Neural cell (in vitro differentiated cells): ENCODE data around the gene PTPRO. TPM values are rescaled to one million over a fixed set of nuclear protein-coding genes. Genes with fewer than 3 reads are reported as not detected.

ENCODE experiments used
- H2AFZ ChIP-seq: fragments of 200-600, 300-800 bp; sonication (generic), shearing (Covaris generic); 2 replicates; pipeline ENCODE4 v1.6.0; 2014; ENCODE audit warnings: low read depth, mild to moderate bottlenecking, antibody characterized with exemption, low read length, moderate library complexity
- H3F3A ChIP-seq: fragments of 200-600 bp; shearing (Covaris generic); 2 replicates; pipeline ENCODE4 v1.6.1; 2016; ENCODE audit warnings: mild to moderate bottlenecking, moderate library complexity, mixed read lengths, antibody characterized with exemption, low read length; ENCODE audit not compliant: insufficient read depth, poor library complexity, severe bottlenecking
- H3K27ac ChIP-seq: fragments of 200-600, 300-800 bp; sonication (generic), shearing (Covaris generic); 2 replicates; pipeline ENCODE4 v1.5.1; 2014; ENCODE audit warnings: mild to moderate bottlenecking, low read length, moderate library complexity
- H3K27me3 ChIP-seq: fragments of 300-800, 200-600 bp; sonication (generic), shearing (Covaris generic); 2 replicates; pipeline ENCODE4 v1.6.0; 2014; ENCODE audit warnings: mild to moderate bottlenecking, low read depth, low read length, moderate library complexity; ENCODE audit not compliant: insufficient read depth
- H3K36me3 ChIP-seq: fragments of 300-800, 200-600 bp; sonication (generic), shearing (Covaris generic); 2 replicates; pipeline ENCODE4 v1.5.1; 2014; ENCODE audit warnings: mild to moderate bottlenecking, antibody characterized with exemption, low read length, moderate library complexity; ENCODE audit not compliant: insufficient read depth
- H3K4me2 ChIP-seq: fragments of 300-800, 200-600 bp; sonication (generic), shearing (Covaris generic); 2 replicates; pipeline ENCODE4 v1.6.0; 2014; ENCODE audit warnings: mild to moderate bottlenecking, low read length
- H3K4me3 ChIP-seq: fragments of 300-800, 200-600 bp; sonication (generic), shearing (Covaris generic); 2 replicates; pipeline ENCODE4 v1.5.1; 2014; ENCODE audit warnings: mild to moderate bottlenecking, low read length, moderate library complexity
- H3K79me2 ChIP-seq: fragments of 200-600 bp; shearing (Covaris generic); replicated peaks from 2 replicates; pipeline ENCODE4 v1.6.0; 2014; ENCODE audit warnings: mild to moderate bottlenecking, low read length, moderate library complexity; ENCODE audit not compliant: insufficient read depth
- H3K9ac ChIP-seq: fragments of 300-800, 200-600 bp; sonication (generic), shearing (Covaris generic); 2 replicates; pipeline ENCODE4 v1.6.1; 2016; ENCODE audit warnings: mild to moderate bottlenecking, low read length, mixed read lengths
- H3K9me2 ChIP-seq: fragments of 200-600 bp; shearing (Covaris generic); 2 replicates; pipeline ENCODE4 v1.6.1; 2016; ENCODE audit warnings: mild to moderate bottlenecking, low read length, mixed read lengths; ENCODE audit not compliant: insufficient read depth
- H3K9me3 ChIP-seq: fragments of 200-600, 300-800 bp; sonication (generic), shearing (Covaris generic); 2 replicates; pipeline ENCODE4 v1.6.1; 2016; ENCODE audit warnings: mild to moderate bottlenecking, mixed run types, low read length, moderate library complexity, mixed read lengths
- H4K20me1 ChIP-seq: fragments of 200-600 bp; shearing (Covaris generic); 2 replicates; pipeline ENCODE4 v1.6.1; 2016; ENCODE audit warnings: mild to moderate bottlenecking, mixed run types; ENCODE audit not compliant: insufficient read depth
- EP300 ChIP-seq: fragments of 450-650 bp; conservative IDR thresholded peaks from 2 replicates; pipeline ENCODE4 v1.6.1; 2014; ENCODE audit warnings: antibody characterized with exemption, mild to moderate bottlenecking, moderate library complexity; ENCODE audit not compliant: poor library complexity, severe bottlenecking
- EZH2 ChIP-seq: fragments of 200-600, 300-800 bp; shearing (Covaris generic), sonication (generic); IDR thresholded peaks from 2 replicates; pipeline ENCODE4 v1.6.1; 2014; ENCODE audit warnings: antibody characterized with exemption, low read length, borderline replicate concordance, mild to moderate bottlenecking; ENCODE audit not compliant: insufficient read depth, poor library complexity, severe bottlenecking
- MXI1 ChIP-seq: fragments of 450-650 bp; conservative IDR thresholded peaks from 2 replicates; pipeline ENCODE4 v1.6.1; 2014; ENCODE audit warnings: antibody characterized with exemption, mild to moderate bottlenecking; ENCODE audit not compliant: poor library complexity, severe bottlenecking
- POLR2AphosphoS5 ChIP-seq: IDR thresholded peaks from 2 replicates; pipeline ENCODE4 v1.6.1; 2012
- RAD21 ChIP-seq: fragments of 450-650 bp; conservative IDR thresholded peaks from 2 replicates; pipeline ENCODE4 v1.6.1; 2014; ENCODE audit warnings: antibody characterized with exemption, mild to moderate bottlenecking, moderate library complexity
- SMC3 ChIP-seq: fragments of 450-650 bp; conservative IDR thresholded peaks from 2 replicates; pipeline ENCODE4 v1.6.1; 2014; ENCODE audit warnings: antibody characterized with exemption, mild to moderate bottlenecking, moderate library complexity; ENCODE audit not compliant: poor library complexity
- TAF1 ChIP-seq: IDR thresholded peaks from 2 replicates; pipeline ENCODE4 v1.6.1; 2012; ENCODE audit warnings: low read depth
- polyA plus RNA-seq: library from polyadenylated mRNA; depleted of rRNA; stranded (reverse); fragments of >200 nt; gene quantifications from 2 replicates; pipeline ENCODE4 v1.2.3, GENCODE V29; 2014
- TF ChIP-seq, protein P1 (sequence below): fragments of 450-650 bp; IDR thresholded peaks from 2 replicates; pipeline ENCODE4 v1.5.1; 2014; ENCODE audit warnings: antibody characterized with exemption, mild to moderate bottlenecking, moderate library complexity; ENCODE audit not compliant: poor library complexity, severe bottlenecking
- TF ChIP-seq, protein P2 (sequence below): IDR thresholded peaks from 2 replicates; pipeline ENCODE4 v1.6.1; 2012; ENCODE audit warnings: borderline replicate concordance

PTPRO gene
- polyA plus RNA-seq, 1 donor from 2014 or later = 124 TPM

DNA sequence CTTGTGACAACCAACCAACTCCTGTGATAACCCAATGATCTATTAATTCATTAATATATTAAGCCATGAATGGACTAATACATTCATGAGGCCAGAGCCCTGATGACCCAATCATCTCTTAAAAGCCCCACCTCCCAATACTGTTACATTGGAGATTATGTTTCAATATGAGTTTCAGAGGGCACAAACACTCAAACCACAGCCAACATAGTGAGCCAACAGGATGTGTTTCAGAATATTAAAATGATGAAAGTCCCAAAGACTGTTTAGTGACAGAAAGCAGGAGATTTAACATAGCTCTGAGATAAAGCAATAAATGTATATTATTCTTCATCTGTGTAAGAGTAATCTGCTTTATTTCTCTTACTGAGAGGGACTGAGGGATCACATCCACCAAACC lies 71.7 kb downstream of the PTPRO start:
- no peak overlapping the region for H2AFZ ChIP-seq
- H3K9ac ChIP-seq = no peak overlapping the region
- no peaks in the 10 kb centered on the region for H3F3A ChIP-seq
- no peaks in the 10 kb centered on the region for H3K9me3 ChIP-seq
- no peak overlapping the region for H3K27ac ChIP-seq
- H3K9me2 ChIP-seq = no peaks in the 10 kb centered on the region
- no peaks in the 10 kb centered on the region for H4K20me1 ChIP-seq
- H3K27me3 ChIP-seq = no peaks in the 10 kb centered on the region
- H3K4me2 ChIP-seq = no peak overlapping the region
- no peaks in the 10 kb centered on the region for H3K36me3 ChIP-seq
- TF ChIP-seq, protein P1, sequence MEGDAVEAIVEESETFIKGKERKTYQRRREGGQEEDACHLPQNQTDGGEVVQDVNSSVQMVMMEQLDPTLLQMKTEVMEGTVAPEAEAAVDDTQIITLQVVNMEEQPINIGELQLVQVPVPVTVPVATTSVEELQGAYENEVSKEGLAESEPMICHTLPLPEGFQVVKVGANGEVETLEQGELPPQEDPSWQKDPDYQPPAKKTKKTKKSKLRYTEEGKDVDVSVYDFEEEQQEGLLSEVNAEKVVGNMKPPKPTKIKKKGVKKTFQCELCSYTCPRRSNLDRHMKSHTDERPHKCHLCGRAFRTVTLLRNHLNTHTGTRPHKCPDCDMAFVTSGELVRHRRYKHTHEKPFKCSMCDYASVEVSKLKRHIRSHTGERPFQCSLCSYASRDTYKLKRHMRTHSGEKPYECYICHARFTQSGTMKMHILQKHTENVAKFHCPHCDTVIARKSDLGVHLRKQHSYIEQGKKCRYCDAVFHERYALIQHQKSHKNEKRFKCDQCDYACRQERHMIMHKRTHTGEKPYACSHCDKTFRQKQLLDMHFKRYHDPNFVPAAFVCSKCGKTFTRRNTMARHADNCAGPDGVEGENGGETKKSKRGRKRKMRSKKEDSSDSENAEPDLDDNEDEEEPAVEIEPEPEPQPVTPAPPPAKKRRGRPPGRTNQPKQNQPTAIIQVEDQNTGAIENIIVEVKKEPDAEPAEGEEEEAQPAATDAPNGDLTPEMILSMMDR = no peak
- no peak for TF ChIP-seq SMC3
- TF ChIP-seq, protein P2, sequence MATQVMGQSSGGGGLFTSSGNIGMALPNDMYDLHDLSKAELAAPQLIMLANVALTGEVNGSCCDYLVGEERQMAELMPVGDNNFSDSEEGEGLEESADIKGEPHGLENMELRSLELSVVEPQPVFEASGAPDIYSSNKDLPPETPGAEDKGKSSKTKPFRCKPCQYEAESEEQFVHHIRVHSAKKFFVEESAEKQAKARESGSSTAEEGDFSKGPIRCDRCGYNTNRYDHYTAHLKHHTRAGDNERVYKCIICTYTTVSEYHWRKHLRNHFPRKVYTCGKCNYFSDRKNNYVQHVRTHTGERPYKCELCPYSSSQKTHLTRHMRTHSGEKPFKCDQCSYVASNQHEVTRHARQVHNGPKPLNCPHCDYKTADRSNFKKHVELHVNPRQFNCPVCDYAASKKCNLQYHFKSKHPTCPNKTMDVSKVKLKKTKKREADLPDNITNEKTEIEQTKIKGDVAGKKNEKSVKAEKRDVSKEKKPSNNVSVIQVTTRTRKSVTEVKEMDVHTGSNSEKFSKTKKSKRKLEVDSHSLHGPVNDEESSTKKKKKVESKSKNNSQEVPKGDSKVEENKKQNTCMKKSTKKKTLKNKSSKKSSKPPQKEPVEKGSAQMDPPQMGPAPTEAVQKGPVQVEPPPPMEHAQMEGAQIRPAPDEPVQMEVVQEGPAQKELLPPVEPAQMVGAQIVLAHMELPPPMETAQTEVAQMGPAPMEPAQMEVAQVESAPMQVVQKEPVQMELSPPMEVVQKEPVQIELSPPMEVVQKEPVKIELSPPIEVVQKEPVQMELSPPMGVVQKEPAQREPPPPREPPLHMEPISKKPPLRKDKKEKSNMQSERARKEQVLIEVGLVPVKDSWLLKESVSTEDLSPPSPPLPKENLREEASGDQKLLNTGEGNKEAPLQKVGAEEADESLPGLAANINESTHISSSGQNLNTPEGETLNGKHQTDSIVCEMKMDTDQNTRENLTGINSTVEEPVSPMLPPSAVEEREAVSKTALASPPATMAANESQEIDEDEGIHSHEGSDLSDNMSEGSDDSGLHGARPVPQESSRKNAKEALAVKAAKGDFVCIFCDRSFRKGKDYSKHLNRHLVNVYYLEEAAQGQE = no peak
- no peak for TF ChIP-seq EZH2
- no peak for TF ChIP-seq EP300
- no peak for TF ChIP-seq RAD21
- no peak for TF ChIP-seq TAF1
- TF ChIP-seq POLR2AphosphoS5 = no peak
- no peak for TF ChIP-seq MXI1
- H3K79me2 ChIP-seq = no peaks in the 10 kb centered on the region
- H3K4me3 ChIP-seq = no peak overlapping the region

DNA sequence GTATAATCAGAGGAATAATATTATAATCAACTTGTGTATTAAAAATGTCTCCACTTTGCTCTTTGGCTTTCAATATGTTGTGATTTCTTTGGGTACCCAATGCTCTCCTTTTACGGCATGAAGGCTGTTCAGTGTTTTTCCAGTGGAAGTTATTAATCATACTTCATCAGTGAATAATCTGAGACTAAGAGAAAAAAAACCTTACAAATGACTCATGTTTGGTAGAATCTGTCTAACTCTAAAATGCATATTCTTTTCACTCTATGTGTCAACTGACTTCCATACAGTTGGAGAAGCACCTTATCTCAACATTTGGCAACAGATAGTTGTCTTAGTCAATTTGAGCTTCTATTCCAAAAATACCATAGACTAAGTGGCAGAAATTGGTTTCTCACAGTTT lies 82.2 kb downstream of the PTPRO start:
- Histone ChIP-seq H3K27me3 (no peaks in the 10 kb centered on the region), H3F3A (no peaks in the 10 kb centered on the region)
- TF ChIP-seq, protein P1 = no peak
- TF ChIP-seq, protein P2 = no peak
- TF ChIP-seq MXI1 = no peak
- no peak for TF ChIP-seq RAD21
- TF ChIP-seq POLR2AphosphoS5 = no peak
- no peak for TF ChIP-seq SMC3
- no peak for TF ChIP-seq TAF1
- TF ChIP-seq EZH2 = no peak
- no peak for TF ChIP-seq EP300

More for the DNA sequence above, 82.2 kb downstream of the PTPRO start:
- Histone ChIP-seq H3K4me3 (no peak overlapping the region), H3K36me3 (no peaks in the 10 kb centered on the region), H3K9me3 (no peaks in the 10 kb centered on the region), H3K4me2 (no peak overlapping the region), H2AFZ (no peak overlapping the region), H4K20me1 (no peaks in the 10 kb centered on the region), H3K9me2 (no peaks in the 10 kb centered on the region), H3K27ac (no peak overlapping the region), H3K9ac (no peak overlapping the region), H3K79me2 (no peaks in the 10 kb centered on the region)
